C4-2B (cell line): Measurements from ENCODE around the gene OR2V2.
"Not testable (repeated sequence)": the region's sequence is repeated elsewhere in the genome, so short reads cannot be mapped to it uniquely, and the experiment has no call there.

Experiments used
- CTCF ChIP-seq: fragments of 450-650 bp; conservative IDR thresholded peaks from 2 replicates; pipeline ENCODE4 v1.5.1; 2017; ENCODE audit warnings: mild to moderate bottlenecking
- ZFX ChIP-seq: fragments of 450-650 bp; IDR thresholded peaks from 2 replicates; pipeline ENCODE4 v1.6.1; 2017

DNA sequence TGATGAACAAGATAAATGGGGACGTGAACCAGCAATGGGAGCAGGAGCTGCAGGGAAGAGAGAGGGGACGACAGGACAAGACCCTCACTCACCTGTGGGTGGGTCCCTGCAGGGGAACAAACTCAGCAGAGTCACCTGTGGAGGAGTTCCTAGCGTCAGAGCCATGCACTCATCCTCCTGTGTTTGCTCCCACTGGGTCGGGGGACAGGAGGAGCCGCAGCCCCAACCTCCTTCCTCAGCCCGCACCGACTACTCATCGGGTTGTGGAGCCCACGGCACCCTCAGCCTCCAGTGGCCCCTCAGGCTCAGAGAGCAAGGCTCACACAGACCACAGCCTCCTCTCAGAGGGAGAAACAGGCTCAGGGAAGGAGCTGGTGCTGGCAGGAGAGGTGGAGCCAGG is 17.3 kb upstream of the OR2V2 start:
- not testable (repeated sequence) for TF ChIP-seq CTCF, ZFX
